ENCODE measurements around the gene LRP1.

DNA sequence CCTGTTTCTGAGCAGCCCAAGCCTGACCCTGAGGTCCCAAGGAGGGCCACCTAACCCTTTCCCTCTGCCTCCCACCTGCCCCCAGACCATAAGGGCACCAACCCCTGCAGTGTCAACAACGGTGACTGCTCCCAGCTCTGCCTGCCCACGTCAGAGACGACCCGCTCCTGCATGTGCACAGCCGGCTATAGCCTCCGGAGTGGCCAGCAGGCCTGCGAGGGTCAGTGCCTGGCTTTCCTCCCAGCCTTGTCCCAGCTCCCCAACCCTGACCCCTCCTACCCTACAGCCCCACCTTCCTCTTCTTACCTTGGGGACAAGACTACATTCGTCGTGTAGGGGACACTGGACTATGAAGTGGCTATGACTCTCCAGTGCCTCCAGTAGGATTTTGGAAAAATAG, 52.8 kb downstream of the LRP1 start:
- TF ChIP-seq, protein P1, sequence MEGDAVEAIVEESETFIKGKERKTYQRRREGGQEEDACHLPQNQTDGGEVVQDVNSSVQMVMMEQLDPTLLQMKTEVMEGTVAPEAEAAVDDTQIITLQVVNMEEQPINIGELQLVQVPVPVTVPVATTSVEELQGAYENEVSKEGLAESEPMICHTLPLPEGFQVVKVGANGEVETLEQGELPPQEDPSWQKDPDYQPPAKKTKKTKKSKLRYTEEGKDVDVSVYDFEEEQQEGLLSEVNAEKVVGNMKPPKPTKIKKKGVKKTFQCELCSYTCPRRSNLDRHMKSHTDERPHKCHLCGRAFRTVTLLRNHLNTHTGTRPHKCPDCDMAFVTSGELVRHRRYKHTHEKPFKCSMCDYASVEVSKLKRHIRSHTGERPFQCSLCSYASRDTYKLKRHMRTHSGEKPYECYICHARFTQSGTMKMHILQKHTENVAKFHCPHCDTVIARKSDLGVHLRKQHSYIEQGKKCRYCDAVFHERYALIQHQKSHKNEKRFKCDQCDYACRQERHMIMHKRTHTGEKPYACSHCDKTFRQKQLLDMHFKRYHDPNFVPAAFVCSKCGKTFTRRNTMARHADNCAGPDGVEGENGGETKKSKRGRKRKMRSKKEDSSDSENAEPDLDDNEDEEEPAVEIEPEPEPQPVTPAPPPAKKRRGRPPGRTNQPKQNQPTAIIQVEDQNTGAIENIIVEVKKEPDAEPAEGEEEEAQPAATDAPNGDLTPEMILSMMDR (IDR thresholded peaks at IDR 0.05; ENCODE audit: insufficient read depth, low read depth, low read length): no peak
- TF ChIP-seq EZH2 (IDR thresholded peaks at IDR 0.05; ENCODE audit: insufficient read depth, low read length): no peak

Measured in astrocyte (in vitro differentiated cells and primary cell).